BE2C (cell line): ENCODE measurements around the gene HABP2.

ENCODE experiments used
- DNase-seq: peaks from one replicate; pipeline ENCODE4 v3.0.0-alpha.2; 2020
- H3K27me3 ChIP-seq: fragments of 250-450 bp; sonication (Bioruptor Pico); 2 replicates; pipeline ENCODE4 v1.5.1; 2020; ENCODE audit warnings: mild to moderate bottlenecking
- H3K36me3 ChIP-seq: fragments of 250-450 bp; sonication (Bioruptor Pico); 2 replicates; pipeline ENCODE4 v1.5.1; 2020; ENCODE audit warnings: mild to moderate bottlenecking
- H3K4me1 ChIP-seq: fragments of 250-450 bp; sonication (Bioruptor Pico); 2 replicates; pipeline ENCODE4 v1.5.1; 2020
- H3K4me3 ChIP-seq: 2 replicates; pipeline ENCODE4 v1.5.1; 2011; ENCODE audit warnings: low read depth, low read length
- H3K9me3 ChIP-seq: fragments of 250-450 bp; sonication (Bioruptor Pico); 2 replicates; pipeline ENCODE4 v1.5.1; 2020
- CTCF ChIP-seq: IDR thresholded peaks from 2 replicates; pipeline ENCODE4 v1.5.1; 2012; ENCODE audit warnings: mild to moderate bottlenecking, low read depth, low read length

HABP2 gene

GRCh38 chr10:113523628-113524027 lies 29.2 kb upstream of the HABP2 start:
- H3K36me3 ChIP-seq, result no peaks in the 10 kb centered on the region
- H3K27me3 ChIP-seq, result no peaks in the 10 kb centered on the region
- no peak for DNase-seq
- H3K4me3 ChIP-seq, result no peak overlapping the region
- no peaks in the 10 kb centered on the region for H3K9me3 ChIP-seq
- no peak for TF ChIP-seq CTCF
- peaks cover 3% of the 10 kb centered on the region; the same call in 1 of the 2 replicates for H3K4me1 ChIP-seq

GRCh38 chr10:113524120-113524519 lies 28.7 kb upstream of the HABP2 start:
- DNase-seq, result no peak
- Histone ChIP-seq H3K4me1 (no peaks in the 10 kb centered on the region), H3K4me3 (no peak overlapping the region), H3K27me3 (no peaks in the 10 kb centered on the region), H3K36me3 (no peaks in the 10 kb centered on the region), H3K9me3 (no peaks in the 10 kb centered on the region)
- TF ChIP-seq CTCF, result peak; percentile 29; the same call in 1 of the 2 replicates

- DNase-seq, result no peak
- Histone ChIP-seq H3K36me3 (no peaks in the 10 kb centered on the region), H3K27me3 (no peaks in the 10 kb centered on the region), H3K4me3 (no peak overlapping the region), H3K9me3 (no peaks in the 10 kb centered on the region), H3K4me1 (no peaks in the 10 kb centered on the region)
- no peak for TF ChIP-seq CTCF
Observed at GRCh38 chr10:113524539-113525490, 28.0 kb upstream of the HABP2 start.

GRCh38 chr10:113525713-113526112 lies 27.1 kb upstream of the HABP2 start:
- no peak overlapping the region for H3K4me3 ChIP-seq
- no peak for DNase-seq
- no peaks in the 10 kb centered on the region for H3K9me3 ChIP-seq
- no peaks in the 10 kb centered on the region for H3K27me3 ChIP-seq
- H3K36me3 ChIP-seq, result no peaks in the 10 kb centered on the region
- no peaks in the 10 kb centered on the region for H3K4me1 ChIP-seq
- TF ChIP-seq CTCF, result no peak

GRCh38 chr10:113527211-113527906 lies 25.5 kb upstream of the HABP2 start:
- no peaks in the 10 kb centered on the region for H3K27me3 ChIP-seq
- no peak for DNase-seq

More at GRCh38 chr10:113527211-113527906, 25.5 kb upstream of the HABP2 start:
- Histone ChIP-seq H3K36me3 (no peaks in the 10 kb centered on the region), H3K9me3 (no peaks in the 10 kb centered on the region), H3K4me1 (no peaks in the 10 kb centered on the region), H3K4me3 (no peak overlapping the region)
- no peak for TF ChIP-seq CTCF
